ENCODE measurements around the gene TRERF1. TPM values are rescaled to one million over a fixed set of nuclear protein-coding genes. Genes with fewer than 3 reads are reported as not detected.

The TRERF1 gene
- polyA plus RNA-seq, 1 of the 3 experiments (the other 2 are of a cell fraction): 3.6 TPM

GRCh38 chr6:42321976-42322375 lies 129.8 kb downstream of the TRERF1 start:
- Histone ChIP-seq H2AFZ (ENCODE audit: low read depth) (no peak overlapping the region), H3K9ac (no peak overlapping the region), H3K9me3 (peaks cover 6% of the 10 kb centered on the region), H3K9me2 (no peaks in the 10 kb centered on the region), H4K20me1 (ENCODE audit: insufficient read depth) (no peaks in the 10 kb centered on the region), H3K27me3 (ENCODE audit: insufficient read depth) (no peaks in the 10 kb centered on the region), H3F3A (replicated peaks; ENCODE audit: insufficient read depth) (peaks cover 9% of the 10 kb centered on the region), H3K79me2 (ENCODE audit: insufficient read depth) (0 out of 2 replicates have a peak, but pooled peaks cover 3% of the 10 kb centered on the region), H3K4me2 (no peak overlapping the region), H3K4me3 (ENCODE audit: low read depth in 2 of 2, low read length in 1 of 2) (no peak overlapping the region), H3K4me1 (ENCODE audit: control insufficient read depth in 1 of 2, insufficient read depth in 2 of 2, low read depth in 1 of 2, low read length in 1 of 2) (peaks cover 0 to 3% of the 10 kb centered on the region in 2 experiments; a peak in 1 of 4 replicates), H3K36me3 (replicated peaks in 1 of 2; ENCODE audit: control insufficient read depth in 1 of 2, insufficient read depth in 2 of 2, low read length in 1 of 2) (peaks cover 0 to 9% of the 10 kb centered on the region in 2 experiments), H3K27ac (ENCODE audit: low read depth in 2 of 2, low read length in 1 of 2) (no peak overlapping the region)
- 91% methylated on average over 2 of the region's 2 CpGs for WGBS (ENCODE audit: low lambda C conversion rate)
- ChIA-PET CTCF (no interaction called here), POLR2A (no interaction called here)
- no peak for TF ChIP-seq EZH2phosphoT487 (IDR thresholded peaks at IDR 0.05; ENCODE audit: borderline replicate concordance, low read depth)
- no peak for TF ChIP-seq ELF1 (IDR thresholded peaks at IDR 0.05)
- no peak for DNase-seq

GRCh38 chr6:42320762-42321161 lies 131.0 kb downstream of the TRERF1 start:
- H3K4me1 ChIP-seq (ENCODE audit: control insufficient read depth in 1 of 2, insufficient read depth in 2 of 2, low read depth in 1 of 2, low read length in 1 of 2): peaks cover 0 to 9% of the 10 kb centered on the region in 2 experiments; a peak in 3 of 4 replicates
- H3K27me3 ChIP-seq (ENCODE audit: insufficient read depth): no peaks in the 10 kb centered on the region
- peaks cover 6% of the 10 kb centered on the region for H3K9me3 ChIP-seq
- H3K4me2 ChIP-seq: no peak overlapping the region
- 79% methylated on average over 5 of the region's 5 CpGs for WGBS (ENCODE audit: low lambda C conversion rate)
- ChIA-PET POLR2A (no interaction called here), CTCF (interaction anchor here (0.5 to 1.1 kb wide), 2 partner anchors 34 to 90 kb away, joined by 3 to 4 read pairs; no protein-coding TSS in a partner anchor)
- H3K36me3 ChIP-seq (replicated peaks in 1 of 2; ENCODE audit: control insufficient read depth in 1 of 2, insufficient read depth in 2 of 2, low read length in 1 of 2): peaks cover 0 to 9% of the 10 kb centered on the region in 2 experiments
- TF ChIP-seq MAX (IDR thresholded peaks at IDR 0.05; ENCODE audit: low read depth) (no peak), REST (IDR thresholded peaks at IDR 0.05; ENCODE audit: low read depth, low read length) (no peak), GATA2 (CRISPR knock-in tag; IDR thresholded peaks at IDR 0.05) (no peak), ZBTB33 (IDR thresholded peaks at IDR 0.05; ENCODE audit: borderline replicate concordance, low read depth) (no peak)
- H3K9ac ChIP-seq: no peak overlapping the region
- no peak overlapping the region for H3K27ac ChIP-seq (ENCODE audit: low read depth in 2 of 2, low read length in 1 of 2)
- 0 out of 2 replicates have a peak, but pooled peaks cover 3% of the 10 kb centered on the region for H3K79me2 ChIP-seq (ENCODE audit: insufficient read depth)
- no peak overlapping the region for H3K4me3 ChIP-seq (ENCODE audit: low read depth in 2 of 2, low read length in 1 of 2)
- H3F3A ChIP-seq (replicated peaks; ENCODE audit: insufficient read depth): peaks cover 18% of the 10 kb centered on the region
- no peak for DNase-seq
- no peaks in the 10 kb centered on the region for H3K9me2 ChIP-seq
- no peaks in the 10 kb centered on the region for H4K20me1 ChIP-seq (ENCODE audit: insufficient read depth)
- H2AFZ ChIP-seq (ENCODE audit: low read depth): no peak overlapping the region

Measured in SK-N-SH (cell line).